GM19468 (cell line): ENCODE data around the gene RNASE11.
A peak's percentile ranks its signal among the peaks of the same experiment; 100 is the strongest.
"Not testable (repeated sequence)": the region's sequence is repeated elsewhere in the genome, so short reads cannot be mapped to it uniquely, and the experiment has no call there.

ENCODE experiments used
- ATAC-seq: cut with Tn5 transposase; IDR thresholded peaks from one replicate; pipeline ENCODE4 v1.9.1; 2021; ENCODE audit warnings: mild to moderate bottlenecking, moderate library complexity, moderate number of reproducible peaks; ENCODE audit not compliant: unreplicated experiment; ENCODE audit errors: extremely low read depth

The RNASE11 gene

GRCh38 chr14:20614038-20614840 is 26.4 kb upstream of the RNASE11 start:
- ATAC-seq, result no peak

GRCh38 chr14:20613094-20614037 is 25.6 kb upstream of the RNASE11 start:
- ATAC-seq, result peak; percentile 60

GRCh38 chr14:20612403-20612802 is 24.6 kb upstream of the RNASE11 start:
- no peak for ATAC-seq

GRCh38 chr14:20611277-20611676 is 23.5 kb upstream of the RNASE11 start:
- ATAC-seq, result no peak

GRCh38 chr14:20610002-20610765 is 22.4 kb upstream of the RNASE11 start:
- no peak for ATAC-seq

- ATAC-seq, result no peak
Observed at GRCh38 chr14:20609215-20610001, 21.6 kb upstream of the RNASE11 start.

- ATAC-seq, result no peak
Observed at GRCh38 chr14:20608383-20609110, 20.7 kb upstream of the RNASE11 start.

- ATAC-seq, result no peak
Observed at GRCh38 chr14:20607617-20608016, 19.8 kb upstream of the RNASE11 start.

- no peak for ATAC-seq
Observed at GRCh38 chr14:20606902-20607242, 19.1 kb upstream of the RNASE11 start.

- no peak for ATAC-seq
Observed at GRCh38 chr14:20606190-20606901, 18.5 kb upstream of the RNASE11 start.

GRCh38 chr14:20603813-20604690 is 16.3 kb upstream of the RNASE11 start:
- no peak for ATAC-seq

- no peak for ATAC-seq
Observed at GRCh38 chr14:20602583-20602982, 14.8 kb upstream of the RNASE11 start.

- ATAC-seq, result no peak
Observed at GRCh38 chr14:20601522-20601921, 13.7 kb upstream of the RNASE11 start.

GRCh38 chr14:20597108-20597507 is 9.3 kb upstream of the RNASE11 start:
- no peak for ATAC-seq

GRCh38 chr14:20595726-20596125 is 7.9 kb upstream of the RNASE11 start:
- ATAC-seq, result not testable (repeated sequence)

GRCh38 chr14:20592574-20592973 is 4.8 kb upstream of the RNASE11 start:
- no peak for ATAC-seq

GRCh38 chr14:20591235-20591634 is 3.4 kb upstream of the RNASE11 start, which contains the start of gene RNASE12:
TSS of gene RNASE12 (minus strand) at chr14:20591376. CDS start at chr14:20590723, 653 bp downstream.
- no peak for ATAC-seq
